ENCODE data around the gene CABP7.

- TF ChIP-seq CTCF (IDR thresholded peaks at IDR 0.05 in 8 of 11, conservative IDR thresholded peaks at IDR 0.05 in 3 of 11): no peak
- TF ChIP-seq POLR2AphosphoS5 (IDR thresholded peaks at IDR 0.05): no peak
These were observed 4.1 kb upstream of the CABP7 start for GRCh38 chr22:29715705-29716104.
